Fibroblast of villous mesenchyme (primary cell): Measurements from ENCODE around the gene CADM4. TPM values are rescaled to one million over a fixed set of nuclear protein-coding genes. Genes with fewer than 3 reads are reported as not detected.
"Not testable (repeated sequence)": the region's sequence is repeated elsewhere in the genome, so short reads cannot be mapped to it uniquely, and the experiment has no call there.

ENCODE experiments used
- DNase-seq: peaks from one replicate; pipeline ENCODE4 v3.0.0-alpha.2; 2010; ENCODE audit warnings: low read depth
- H3K4me3 ChIP-seq: 2 replicates; pipeline ENCODE4 v1.5.1; 2011; ENCODE audit warnings: low read depth, mild to moderate bottlenecking, low read length
- CTCF ChIP-seq: IDR thresholded peaks from 2 replicates; pipeline ENCODE4 v1.5.1; 2012; ENCODE audit warnings: low read depth, mild to moderate bottlenecking, low read length; ENCODE audit not compliant: insufficient read depth
- total RNA-seq: library from RNA; depleted of rRNA; stranded (reverse); fragments of >200 nt; gene quantifications from 2 replicates; pipeline ENCODE4 v1.2.3, GENCODE V29; 2012

The CADM4 gene
- total RNA-seq = 7.7 and 22.0 TPM in 2 replicates

- peak within 1 kb of the TSS; percentile 62 for H3K4me3 ChIP-seq
- TF ChIP-seq CTCF = no peak
- DNase-seq = no peak
Observed at GRCh38 chr19:43639519-43640423, at the start of gene CADM4. Gene CADM4, minus strand, starts transcription at chr19:43639850. Its CDS starts 60 bp downstream, at chr19:43639790.

- no peak overlapping the region for H3K4me3 ChIP-seq
- no peak for TF ChIP-seq CTCF
- no peak for DNase-seq
Observed at GRCh38 chr19:43688059-43688701, 48.5 kb upstream of the CADM4 start.

GRCh38 chr19:43687660-43687997, 48.0 kb upstream of the CADM4 start:
- no peak for DNase-seq
- H3K4me3 ChIP-seq = no peak overlapping the region
- TF ChIP-seq CTCF = no peak

- TF ChIP-seq CTCF = no peak
- DNase-seq = no peak
- no peak overlapping the region for H3K4me3 ChIP-seq
Observed at GRCh38 chr19:43684326-43684725, 44.7 kb upstream of the CADM4 start.

- no peak for DNase-seq
- H3K4me3 ChIP-seq = no peak overlapping the region
- no peak for TF ChIP-seq CTCF
Observed at GRCh38 chr19:43683905-43684304, 44.3 kb upstream of the CADM4 start.

GRCh38 chr19:43682824-43683661, 43.4 kb upstream of the CADM4 start:
- H3K4me3 ChIP-seq = no peak overlapping the region
- no peak for TF ChIP-seq CTCF
- no peak for DNase-seq

- DNase-seq, H3K4me3 ChIP-seq: not testable (repeated sequence)
Observed at GRCh38 chr19:43682269-43682668, 42.6 kb upstream of the CADM4 start.
